Stimulated activated CD4-positive, alpha-beta T cell treated with anti-CD3 and anti-CD28 coated beads, Interleukin-4, amount 100 ng/mL, for 4 hours (primary cell): Measurements from ENCODE around the gene SOX9.

ENCODE experiments used
- DNase-seq, 2 experiments: peaks; one replicate each; pipeline ENCODE4 v3.0.0-alpha.2; 2020

Gene SOX9

GRCh38 chr17:72165192-72165866 lies 44.5 kb downstream of the SOX9 start:
- DNase-seq: no peak

DNA sequence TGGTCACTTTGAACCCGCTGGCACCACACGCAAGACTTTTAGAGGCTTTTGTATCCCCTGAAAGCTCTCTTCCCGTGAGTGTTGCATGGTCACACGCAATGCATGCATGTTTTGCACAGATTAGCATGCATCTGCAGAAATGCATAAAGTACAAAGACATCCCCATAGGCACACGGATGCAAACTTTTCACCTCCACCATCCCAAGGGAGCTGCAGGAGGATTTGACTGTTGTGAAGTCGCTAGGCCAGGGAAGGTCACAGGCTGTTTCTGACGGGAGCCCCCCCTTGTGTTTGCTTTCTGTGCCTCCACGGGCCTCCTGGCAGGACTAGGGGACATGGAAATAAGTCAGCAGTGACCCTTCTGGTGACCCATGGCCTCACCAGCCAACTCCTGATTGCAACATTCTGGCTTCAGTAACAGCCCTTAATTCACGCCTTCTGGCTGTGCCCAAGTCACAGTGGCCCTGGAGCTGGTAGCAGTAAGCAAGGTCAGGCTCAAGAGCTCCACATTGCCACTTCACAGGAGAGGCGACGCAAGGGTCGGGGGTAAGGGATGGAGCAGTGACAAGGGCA lies 45.1 kb downstream of the SOX9 start:
- no peak for DNase-seq

DNA sequence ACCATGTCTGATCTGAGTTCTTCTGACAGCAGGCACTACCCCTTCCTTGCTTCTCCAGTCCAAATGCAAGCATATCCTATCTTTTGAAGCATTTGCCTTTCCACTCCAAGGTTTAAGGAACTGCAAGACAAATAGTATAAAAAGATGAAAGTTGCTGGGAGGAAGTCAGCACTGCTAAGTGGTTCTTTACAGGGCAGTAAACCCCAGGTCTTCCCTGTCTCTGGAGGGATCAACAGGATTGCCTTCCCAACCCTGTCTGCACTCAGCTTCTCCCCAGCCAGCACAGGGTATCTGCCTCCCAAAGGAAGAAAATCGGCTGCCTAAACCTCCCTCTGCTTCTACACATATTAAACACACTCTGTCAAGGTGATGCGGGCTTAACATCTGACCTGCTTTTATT lies 46.8 kb downstream of the SOX9 start:
- no peak for DNase-seq

DNA sequence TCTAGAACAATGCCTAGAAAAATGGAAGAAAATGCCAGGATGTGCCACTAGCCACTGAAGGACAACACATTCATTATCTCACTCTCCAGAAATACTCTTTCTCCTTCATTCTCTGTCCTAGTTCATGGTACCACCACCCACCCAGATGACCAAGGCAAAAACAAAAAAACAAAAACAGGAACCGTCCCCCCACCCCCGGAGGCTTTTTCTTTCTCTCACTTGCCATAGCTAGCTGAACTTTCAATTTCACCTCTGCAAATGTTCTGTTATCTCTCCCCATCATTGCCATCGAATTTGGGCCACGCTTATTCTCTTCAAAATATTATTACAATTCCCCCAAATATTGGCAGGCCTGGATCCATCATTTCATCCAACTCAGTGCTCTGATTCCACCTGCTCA lies 49.0 kb downstream of the SOX9 start:
- DNase-seq: no peak

- DNase-seq: no peak
Observed at GRCh38 chr17:72171703-72172667, 51.2 kb downstream of the SOX9 start.

GRCh38 chr17:72173499-72174116 lies 52.8 kb downstream of the SOX9 start:
- no peak for DNase-seq

DNA sequence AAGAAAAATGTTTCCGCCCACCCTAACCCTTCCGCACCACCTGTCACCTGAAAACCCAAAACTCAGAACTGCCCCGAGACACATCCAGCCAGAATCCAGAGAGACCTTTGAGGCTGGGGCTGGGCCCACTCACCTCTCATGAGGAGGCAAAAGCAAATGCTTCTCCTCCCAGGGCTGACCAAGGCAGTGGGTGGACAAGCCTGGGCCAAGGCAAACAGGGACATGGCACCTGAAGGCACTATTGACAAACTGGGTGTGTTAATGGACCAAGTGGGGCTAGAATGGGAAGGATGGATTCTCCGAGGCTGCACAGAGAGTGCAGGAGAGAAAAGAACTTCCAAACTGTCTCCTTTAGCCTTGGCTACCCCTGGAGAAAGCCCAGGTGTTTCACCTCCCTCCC lies 54.4 kb downstream of the SOX9 start:
- DNase-seq: no peak
